Kidney tubule cell (primary cell): ENCODE data around the gene RAD51B.
A peak's percentile ranks its signal among the peaks of the same experiment; 100 is the strongest.

ENCODE experiments used
- DNase-seq: peaks from one replicate; pipeline ENCODE4 v3.0.0-alpha.2; 2018; ENCODE audit warnings: low spot score

RAD51B gene

DNA sequence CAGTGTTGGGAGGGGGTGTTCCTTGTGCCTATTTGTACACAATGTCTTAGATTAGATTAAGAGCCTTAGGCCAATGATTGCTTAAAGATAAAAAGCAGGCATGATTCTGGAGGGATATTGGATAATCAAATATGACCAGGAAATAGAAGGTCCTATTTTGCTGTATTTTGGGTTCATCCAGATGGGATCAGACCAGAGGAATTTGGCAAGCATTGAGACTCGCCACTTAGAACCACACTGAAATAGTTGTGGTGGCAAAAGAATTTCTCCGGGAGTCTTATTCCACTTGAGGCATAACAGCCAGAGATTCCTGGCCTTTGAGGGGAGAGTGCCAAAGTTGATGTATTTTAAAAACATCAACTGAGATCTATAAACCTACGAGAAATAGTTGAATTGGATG lies 327.2 kb downstream of the RAD51B start:
- DNase-seq = peak; percentile 97

DNA sequence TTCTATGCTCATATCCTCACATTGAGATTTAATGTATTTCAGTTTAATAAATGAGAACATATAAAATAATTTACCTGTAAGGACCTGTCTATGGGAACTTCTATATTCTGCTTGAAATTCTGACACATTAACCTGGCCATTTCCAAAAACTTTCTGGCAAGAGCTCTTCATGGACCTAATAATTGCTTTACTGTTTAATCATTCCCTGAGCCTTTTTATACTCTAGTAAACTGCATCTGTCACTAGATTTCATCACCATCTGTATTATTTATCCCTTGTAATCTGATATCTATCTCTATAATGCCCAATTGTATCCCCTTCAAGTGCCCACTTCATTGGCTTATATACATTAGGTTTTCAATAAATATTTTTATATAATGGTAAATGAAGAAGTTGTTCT lies 327.7 kb downstream of the RAD51B start:
- peak; percentile 77 for DNase-seq

DNA sequence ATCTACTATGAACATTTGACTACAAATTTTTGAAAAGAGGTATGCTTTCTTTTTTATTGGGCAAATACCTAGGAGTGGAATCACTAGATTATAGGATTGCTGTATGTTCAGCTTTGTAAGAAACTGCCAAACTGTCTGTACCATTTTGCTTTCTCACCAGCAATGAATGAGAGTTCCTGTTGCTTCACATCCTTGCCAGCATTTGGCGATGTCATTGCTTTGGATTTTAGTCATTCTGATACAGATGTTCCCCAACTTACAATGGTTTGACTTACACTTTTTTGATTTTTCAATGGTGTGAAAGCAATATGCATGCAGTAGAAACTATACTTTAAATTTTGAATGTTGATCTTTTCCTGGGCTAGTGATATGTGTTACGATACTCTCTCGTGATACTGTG lies 328.7 kb downstream of the RAD51B start:
- DNase-seq = peak; percentile 47

DNA sequence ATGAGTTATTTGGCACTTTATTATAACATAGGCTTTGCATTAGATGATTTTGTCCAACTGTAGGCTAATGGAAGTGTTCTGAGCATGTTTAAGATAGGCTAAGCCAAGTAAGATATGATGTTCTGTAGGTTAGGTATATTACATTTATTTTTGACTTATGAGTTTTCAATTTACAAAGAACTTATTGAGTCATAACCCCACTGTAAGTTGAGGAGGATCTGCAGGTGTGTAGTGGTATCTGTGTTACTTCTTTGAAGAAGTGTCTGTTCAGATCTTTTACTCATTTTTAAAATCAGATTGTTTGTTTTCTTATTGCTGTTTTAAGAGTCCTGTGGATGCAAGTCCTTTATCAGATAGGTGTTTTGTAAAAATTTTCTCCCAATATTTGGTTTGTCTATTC lies 329.2 kb downstream of the RAD51B start:
- DNase-seq = no peak

DNA sequence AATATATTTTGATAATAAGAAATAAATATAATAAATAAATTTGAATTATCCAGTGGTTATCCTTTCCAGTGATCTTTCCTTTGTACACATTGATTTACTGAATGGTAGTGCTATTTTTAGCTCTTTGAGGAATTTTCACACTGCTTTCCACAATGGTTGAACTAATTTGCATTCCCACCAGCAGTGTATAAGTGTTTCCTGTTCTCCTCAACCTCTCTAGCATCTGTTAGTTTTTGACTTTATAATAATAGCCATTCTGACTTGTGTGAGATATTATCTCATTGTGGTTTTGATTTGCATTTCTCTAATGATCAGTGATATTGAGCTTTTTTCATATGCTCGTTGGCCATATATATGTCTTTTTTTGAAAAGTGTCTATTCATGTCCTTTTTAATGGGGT lies 333.7 kb downstream of the RAD51B start:
- DNase-seq = no peak

DNA sequence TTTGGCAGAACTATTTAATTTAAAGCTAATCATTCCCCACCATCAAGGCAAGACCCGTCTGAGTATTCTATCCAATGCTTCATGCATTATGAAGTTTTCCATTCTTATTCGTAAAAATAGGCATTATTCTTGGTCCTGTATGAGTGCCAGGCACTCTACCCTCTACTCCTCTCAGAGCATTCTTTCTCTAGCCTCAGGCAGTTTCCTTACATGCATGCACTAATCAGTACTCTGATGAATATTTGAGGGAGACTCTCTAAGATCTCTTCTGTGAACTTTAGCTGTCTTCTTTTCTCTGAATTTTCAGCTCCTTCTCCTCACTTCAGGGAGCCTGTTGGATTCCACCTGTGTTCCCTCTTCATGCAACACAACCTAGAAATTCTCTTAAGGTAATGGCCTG lies 334.7 kb downstream of the RAD51B start:
- DNase-seq = no peak

DNA sequence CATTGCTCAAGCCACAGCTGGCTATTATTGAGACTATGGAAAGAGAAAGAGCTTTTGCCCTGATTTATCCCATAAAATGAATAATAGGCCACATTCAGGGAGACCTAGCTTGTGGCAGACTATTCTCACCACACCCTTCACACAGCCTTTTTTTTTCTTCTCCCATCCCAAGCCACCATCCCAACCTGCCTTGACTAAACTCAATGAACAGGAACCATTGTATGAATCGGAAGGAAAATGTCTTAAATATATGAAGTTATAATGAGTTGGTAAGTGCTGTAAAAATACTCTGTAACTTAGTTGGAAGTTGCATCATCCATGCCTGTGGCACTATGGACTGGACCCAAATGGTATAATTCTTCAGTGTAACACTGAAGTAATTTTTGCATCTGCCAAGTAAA lies 338.4 kb downstream of the RAD51B start:
- DNase-seq = no peak

DNA sequence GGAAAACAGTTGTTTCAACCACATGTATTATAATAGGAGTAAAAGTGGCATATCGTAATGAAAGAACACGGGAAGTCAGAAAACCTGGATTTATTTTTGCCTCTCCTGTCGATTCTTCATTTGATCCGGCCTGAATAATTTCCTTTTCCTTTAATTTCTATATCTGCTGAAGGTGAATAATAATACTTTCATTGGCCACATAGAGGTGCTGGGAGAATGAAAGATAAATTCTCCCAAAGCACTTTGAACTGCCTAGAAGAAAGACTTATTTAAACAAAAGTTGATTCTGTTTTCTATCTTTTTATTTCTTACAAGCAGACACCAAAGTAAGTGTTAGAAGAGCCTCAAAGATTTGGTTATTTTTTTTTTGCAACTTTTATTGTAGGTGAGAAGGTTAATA lies 339.1 kb downstream of the RAD51B start:
- no peak for DNase-seq

DNA sequence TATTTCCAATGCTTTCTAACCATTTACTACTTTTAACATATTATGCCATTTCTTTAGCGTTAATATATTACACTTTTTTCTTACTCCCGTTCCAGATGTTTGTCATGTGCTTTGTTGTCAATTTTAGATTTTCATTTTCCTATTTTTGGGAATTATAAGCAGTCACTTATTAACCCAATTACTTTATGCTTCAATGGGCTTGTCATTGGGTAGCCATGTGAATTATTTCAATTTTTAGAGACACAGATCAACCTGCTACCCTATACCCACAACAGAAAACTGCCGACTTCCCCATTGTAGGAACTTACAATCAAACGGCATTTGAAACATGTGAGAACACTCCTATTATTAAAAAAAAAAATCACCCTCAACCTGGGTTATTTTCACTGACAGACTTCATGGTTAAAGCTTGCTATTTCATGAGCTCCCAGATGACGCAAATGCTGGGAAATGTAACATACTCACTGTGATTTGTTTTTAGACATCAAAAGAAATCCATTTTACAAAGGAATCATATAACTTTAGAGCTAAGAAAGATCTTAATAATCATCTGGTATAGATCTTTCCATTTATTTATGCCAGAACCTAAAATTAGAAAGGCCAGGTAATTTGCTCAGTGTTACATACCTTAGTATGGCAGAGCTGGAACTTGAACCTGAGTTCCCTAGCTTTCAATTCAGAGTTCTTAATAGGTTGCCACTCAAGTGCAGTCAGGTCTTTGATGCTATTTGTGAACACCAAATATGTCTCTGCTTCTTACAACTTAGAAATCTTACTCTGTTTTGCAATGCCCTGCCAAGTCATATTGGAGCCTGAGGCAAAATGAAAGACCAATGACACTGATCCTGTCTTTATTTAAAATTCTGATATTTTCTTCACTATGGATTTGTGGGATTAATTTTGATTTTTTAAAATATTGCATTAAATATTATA lies 340.4 kb downstream of the RAD51B start:
- DNase-seq = no peak

DNA sequence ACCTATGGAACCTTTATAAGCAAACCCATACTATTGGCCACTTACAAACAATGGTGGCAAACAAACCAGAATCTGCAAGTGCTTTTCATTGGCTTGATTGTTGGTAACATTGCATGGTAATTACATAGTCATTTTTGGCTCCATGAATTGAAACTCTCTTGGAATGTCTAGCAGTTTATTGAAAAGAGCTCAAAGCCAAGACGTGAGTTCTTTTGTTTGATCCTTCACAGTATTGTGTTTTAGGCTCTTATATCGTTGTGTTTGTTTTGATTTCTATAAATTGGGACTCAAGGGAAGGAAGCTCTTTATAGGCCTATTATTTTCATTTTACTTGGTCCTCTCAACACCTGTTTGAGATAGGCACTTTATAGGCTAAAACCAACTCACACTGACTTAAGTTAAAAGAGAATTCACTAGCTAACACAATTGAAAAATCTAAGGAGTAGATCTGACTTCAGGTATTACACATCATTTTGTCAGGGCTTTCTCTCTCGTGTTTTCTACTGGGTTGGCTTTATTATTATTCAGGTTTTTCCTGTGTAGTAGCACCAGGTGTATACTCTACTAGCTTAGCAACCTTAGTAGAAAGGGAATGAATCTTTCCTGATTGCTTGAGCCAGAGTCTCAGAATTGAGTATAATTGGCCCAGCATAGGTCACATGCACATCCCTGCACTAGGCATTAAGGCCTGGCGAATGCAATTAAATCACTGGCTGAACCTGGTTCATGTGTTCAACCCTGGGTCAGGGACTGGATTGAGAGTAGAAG lies 341.4 kb downstream of the RAD51B start:
- DNase-seq = no peak

DNA sequence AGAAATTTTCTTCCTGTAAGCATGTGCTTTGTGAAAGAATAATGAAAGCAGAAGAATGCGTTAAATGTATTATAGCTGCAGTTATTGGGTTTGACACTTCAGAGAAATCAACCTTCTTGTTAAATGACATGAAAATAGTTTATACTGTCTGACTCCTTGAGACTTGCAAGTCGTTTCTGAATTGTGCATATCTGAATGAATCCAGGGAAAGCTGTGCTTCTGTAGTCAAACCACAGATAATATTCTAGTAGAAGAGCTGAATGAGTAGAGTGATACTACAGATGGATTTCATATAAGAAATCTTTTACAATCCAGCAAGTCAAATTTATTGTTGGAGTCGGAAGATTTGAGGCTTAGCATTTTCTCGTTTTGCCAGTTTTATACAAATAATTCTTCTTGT lies 343.3 kb downstream of the RAD51B start:
- no peak for DNase-seq

DNA sequence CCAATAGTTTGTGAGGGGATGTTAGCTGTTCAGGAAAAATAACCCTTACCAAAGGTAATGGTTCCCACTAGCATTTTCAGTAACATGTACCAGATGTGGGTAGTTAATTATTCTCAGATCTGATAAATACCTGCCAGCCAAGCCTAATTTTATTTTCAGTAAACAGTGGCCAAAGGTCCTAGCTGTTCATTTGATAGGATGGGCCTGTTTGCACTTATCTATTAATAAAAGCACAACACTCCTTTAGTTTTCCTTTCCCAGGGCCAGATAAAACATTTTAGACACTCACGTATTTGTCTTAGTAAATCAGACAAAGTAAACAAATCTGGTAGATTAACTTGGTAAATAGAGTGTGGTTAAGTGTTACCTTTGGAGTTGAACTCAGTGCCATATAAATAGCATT lies 345.1 kb downstream of the RAD51B start:
- DNase-seq = no peak

DNA sequence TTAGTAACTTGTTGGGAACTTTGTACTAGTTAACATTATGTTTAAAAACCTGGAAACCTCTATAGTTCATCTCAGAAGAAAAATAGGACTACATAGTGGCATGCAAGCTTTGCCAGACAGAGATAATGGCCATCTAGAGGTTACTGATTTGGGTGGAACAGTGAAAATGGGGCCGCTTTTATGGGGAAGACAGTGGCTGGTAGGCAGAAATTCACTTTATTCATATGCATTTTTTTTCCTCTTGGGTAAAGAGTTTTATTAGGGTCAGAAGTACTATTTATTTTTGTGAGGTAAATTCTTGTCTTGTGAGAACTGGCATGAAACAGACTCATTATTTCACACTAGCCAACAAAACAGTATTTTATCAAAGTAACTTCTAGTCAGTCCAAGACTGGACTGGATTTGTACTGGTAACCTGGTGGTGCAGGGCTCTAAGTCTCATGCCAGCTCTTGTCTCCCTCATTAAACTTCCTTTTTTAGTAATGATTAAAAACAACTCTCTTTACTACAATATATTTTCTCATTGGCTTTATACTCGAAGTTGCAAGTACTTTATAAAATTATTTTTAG lies 345.8 kb downstream of the RAD51B start:
- no peak for DNase-seq

DNA sequence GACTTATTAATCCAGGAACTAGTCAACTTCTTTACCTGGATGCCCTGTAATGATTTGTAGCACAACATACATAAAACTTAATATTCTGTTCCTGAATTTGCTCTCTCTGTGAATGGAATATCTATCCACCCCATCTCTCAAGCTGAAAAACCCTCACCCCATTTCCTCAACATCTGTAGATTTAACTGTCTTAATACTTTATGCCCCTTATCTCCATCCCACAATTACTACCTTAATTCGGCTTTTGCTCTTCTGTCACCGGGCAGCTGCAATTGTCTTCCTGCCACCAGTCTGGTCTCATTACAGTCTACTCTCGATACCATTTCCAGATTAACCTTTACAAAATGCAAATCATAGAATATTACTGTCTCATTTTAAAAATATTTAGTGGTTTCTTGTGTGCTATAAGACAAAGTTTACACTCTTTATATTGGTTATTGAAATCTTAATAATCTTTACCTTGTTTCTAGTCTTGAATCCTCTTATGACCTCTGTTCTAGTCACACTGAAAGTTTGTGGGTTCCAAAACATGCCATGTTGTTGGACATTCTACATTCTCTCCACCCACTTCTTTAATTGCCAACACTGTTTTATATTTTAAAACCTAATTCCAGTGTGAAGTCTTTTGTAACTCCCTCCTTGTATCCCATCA lies 347.3 kb downstream of the RAD51B start:
- DNase-seq = no peak

DNA sequence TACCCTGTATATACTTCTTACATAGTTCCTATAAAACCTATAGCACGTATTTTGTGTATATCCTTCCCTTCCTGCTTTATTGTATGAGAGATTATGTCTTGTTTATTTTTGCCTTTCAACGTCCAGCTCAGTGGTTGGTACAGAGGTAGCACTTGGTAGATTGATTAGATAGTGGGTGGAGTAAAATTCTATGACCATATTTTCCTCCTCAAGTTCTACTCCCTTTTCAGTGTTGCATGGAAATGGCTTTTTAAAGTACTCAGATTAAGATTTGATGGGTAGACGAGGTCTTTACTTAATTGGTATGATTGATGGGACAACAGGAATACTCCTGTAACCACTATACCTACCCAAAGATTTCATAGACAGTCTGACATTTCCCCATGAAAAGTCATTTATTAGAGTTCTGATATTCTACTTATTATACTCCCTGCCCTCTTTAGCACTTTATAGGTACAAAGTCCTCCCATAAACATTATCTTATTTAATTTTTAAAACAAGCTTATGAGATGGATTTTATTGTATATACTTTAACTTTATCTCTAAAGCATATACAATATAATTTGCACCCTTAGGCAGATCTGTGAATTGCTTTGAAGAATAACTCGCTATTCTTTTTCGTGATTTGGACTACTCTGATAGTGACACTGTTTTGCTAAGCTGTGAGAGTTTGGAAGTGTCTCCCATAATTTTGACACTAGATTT lies 348.0 kb downstream of the RAD51B start:
- DNase-seq = no peak

DNA sequence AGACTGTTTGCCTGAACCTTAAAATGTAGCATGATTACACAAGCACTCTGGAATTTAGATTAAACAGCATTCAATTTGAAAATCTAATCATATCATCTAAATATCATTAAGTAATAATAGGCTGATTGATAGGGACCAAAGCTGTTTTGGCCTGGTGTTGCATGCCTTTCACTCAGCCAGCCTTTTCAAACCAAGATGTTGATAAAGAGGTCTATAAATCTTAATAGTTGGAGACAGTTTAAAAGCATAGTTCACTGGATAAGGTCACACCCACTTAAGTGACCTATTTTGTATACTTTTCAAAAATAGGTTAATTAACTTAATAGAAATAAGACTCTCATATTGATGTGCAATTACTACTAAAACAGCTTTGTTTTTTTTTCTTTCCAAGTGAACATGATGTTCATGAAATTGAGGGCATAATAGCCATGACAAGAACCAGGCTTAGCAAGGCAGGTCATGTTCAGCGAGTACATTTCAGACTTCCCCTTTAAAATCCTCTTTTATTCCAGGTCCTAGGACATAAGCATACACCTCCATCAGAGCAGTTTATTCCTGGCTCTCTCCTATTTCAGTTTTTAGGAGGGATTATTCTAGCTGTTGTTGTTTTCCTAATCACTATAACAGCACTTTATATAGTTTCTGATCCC lies 349.0 kb downstream of the RAD51B start:
- no peak for DNase-seq

DNA sequence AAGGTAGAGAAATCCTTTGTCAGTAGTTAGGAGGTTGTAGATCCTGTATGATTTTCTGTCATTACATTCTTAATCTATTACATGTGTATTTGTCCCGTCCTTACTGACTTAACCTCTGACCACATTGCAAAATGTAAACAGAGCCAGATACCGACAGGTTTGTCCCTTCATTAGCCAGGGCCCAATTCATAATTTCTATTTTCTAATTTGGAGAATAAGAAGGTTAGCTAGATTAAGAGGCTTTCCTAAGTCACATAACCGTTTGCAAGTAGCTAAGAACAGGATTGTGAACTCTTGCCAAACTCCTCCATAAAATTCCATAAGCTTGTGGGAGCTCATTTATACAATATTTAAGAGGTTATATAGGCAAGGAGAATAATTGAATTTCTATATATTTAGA lies 352.6 kb downstream of the RAD51B start:
- peak; percentile 66 for DNase-seq

DNA sequence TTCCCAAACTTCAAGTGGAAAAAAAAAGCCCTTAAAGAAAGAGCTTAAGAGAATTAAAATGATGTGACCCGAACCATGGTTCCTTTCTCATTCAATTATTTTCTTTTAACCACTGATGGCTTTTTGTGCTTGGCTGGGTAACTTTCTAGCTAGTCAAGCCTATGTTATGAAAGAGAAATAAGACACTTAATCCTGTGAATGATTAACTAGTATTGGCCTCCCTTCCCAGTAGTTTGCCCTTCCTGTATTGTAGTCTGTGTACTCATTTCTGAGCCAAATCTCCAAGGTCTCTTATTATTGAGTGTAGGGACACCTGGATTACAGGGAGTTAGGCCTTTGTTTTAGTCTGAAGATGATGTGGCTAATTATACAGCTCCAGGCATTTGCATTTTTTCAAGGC lies 353.0 kb downstream of the RAD51B start:
- peak; percentile 96 for DNase-seq

DNA sequence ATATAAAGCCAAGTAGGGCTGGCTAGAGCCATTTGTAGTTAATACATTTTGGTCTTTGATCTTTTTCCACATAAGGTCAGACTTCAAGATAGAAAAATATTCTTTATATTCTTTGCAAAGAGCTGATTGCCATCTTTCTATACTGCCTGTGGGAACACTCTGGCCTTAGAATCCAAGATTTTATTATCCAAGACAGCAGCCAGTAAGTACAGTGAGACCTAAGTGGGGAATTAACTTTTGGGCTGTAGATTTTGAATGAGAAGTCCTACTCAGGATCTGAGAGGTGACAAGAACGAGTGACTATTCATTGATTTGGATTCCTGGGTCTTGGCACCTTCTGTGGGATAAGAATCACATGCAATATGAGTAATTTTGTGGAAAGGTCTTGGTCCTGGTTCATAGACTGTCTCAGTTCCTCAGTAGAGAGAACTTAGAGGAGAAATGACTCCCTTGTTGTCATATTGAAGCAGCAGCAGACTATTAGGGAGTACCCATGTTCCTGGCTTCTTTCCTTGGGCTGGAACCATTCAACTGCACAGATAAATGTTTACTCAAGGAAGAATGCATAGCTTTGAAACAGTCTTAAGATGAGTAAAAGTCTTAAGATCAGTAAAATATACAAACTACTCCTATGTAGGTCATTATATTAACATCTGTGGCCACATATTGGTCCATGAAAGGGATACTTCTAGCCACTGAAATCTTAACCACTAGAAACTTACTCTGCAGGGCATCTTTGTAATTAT lies 353.8 kb downstream of the RAD51B start:
- peak; percentile 88 for DNase-seq

DNA sequence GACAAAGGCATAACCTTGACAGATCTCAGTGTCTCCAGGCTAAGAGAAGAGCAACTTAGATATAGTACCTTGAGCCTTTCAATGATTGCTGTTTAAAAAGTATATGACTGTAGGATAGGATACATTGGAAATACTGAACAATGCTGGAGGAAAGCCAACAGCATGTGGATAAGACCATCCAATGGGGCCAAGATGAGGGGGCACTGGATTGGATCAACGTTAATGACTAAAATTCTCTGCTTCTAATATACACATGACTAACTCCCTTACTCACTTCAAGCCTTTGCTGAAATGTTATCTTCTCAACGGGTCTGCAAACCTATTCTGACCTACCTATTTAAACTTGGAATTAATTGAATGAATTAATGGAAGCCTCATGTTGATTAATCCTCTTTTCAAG lies 354.9 kb downstream of the RAD51B start:
- peak; percentile 85 for DNase-seq

DNA sequence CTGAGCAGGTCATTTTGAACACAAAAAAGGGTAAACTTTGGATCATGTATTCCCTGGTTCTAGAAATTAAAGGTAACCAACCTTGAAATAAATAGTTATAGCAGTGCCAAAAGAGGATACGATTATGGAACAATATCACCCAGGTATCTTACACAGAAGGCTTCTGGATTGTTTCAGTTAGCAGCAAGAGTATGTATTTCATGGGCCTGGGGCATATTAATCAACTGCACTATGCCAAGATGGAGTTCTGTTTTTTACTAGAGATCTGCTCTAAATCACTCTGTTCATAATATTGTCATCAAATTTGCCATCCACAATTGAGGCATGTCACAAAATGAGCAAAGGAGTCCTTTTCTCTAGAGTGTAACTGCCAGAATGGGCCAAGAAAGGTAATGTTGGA lies 357.1 kb downstream of the RAD51B start:
- no peak for DNase-seq
